Heart right ventricle (tissue), 16 donors: ENCODE results near the gene RNF215. TPM values are rescaled to one million over a fixed set of nuclear protein-coding genes. Genes with fewer than 3 reads are reported as not detected.

Experiments used
- ATAC-seq, 8 donors: fragments of 200-7000 bp; cut with Tn5 transposase; one replicate each; pipeline ENCODE4 v1.9.1; 2020; ENCODE audit warnings: mild to moderate bottlenecking in 8 of 8, moderate library complexity in 8 of 8, moderate number of reproducible peaks in 1 of 8
- DNase-seq, 2 donors: peaks; one replicate each; pipeline ENCODE4 v3.0.0-alpha.2; 2020
- H3K27ac ChIP-seq, 10 donors: fragments of 200-600 bp; sonication (generic) in 2 of 10; one replicate each; pipeline versions ENCODE4 v1.5.0 to v1.8.0; 2020 to 2022; ENCODE audit warnings: mild to moderate bottlenecking in 3 of 10
- H3K27me3 ChIP-seq, 7 donors: fragments of 200-600 bp; one replicate each; pipeline ENCODE4 v1.8.0; 2021 to 2022; ENCODE audit warnings: mild to moderate bottlenecking in 2 of 7
- H3K36me3 ChIP-seq, 9 donors: fragments of 200-600 bp; sonication (generic) in 1 of 9; one replicate each; pipeline versions ENCODE4 v1.5.0 to v1.8.0; 2020 to 2022; ENCODE audit warnings: mild to moderate bottlenecking in 2 of 9
- H3K4me1 ChIP-seq, 9 donors: fragments of 200-600 bp; sonication (generic) in 1 of 9; one replicate each; pipeline versions ENCODE4 v1.5.0 to v1.8.0; 2020 to 2022; ENCODE audit warnings: mild to moderate bottlenecking in 4 of 9
- H3K4me3 ChIP-seq, 10 donors: fragments of 200-600 bp; sonication (generic) in 2 of 10; one replicate each; pipeline versions ENCODE4 v1.5.0 to v1.8.0; 2020 to 2022; ENCODE audit warnings: mild to moderate bottlenecking in 7 of 10, moderate library complexity in 2 of 10
- H3K9me3 ChIP-seq, 11 donors: fragments of 200-600 bp in 10 of 11; sonication (generic) in 2 of 11; one replicate each; pipeline versions ENCODE4 v1.5.0 to v1.8.0; 2013 to 2022; ENCODE audit warnings: mild to moderate bottlenecking in 2 of 11, control low read depth in 1 of 11, moderate library complexity in 1 of 11
- WGBS, 2 donors: extraction: QIAGEN DNeasy Blood & Tissue Kit; methylation state at CpG; one replicate each; pipeline ENCODE4 v1.1.7; 2013; ENCODE audit warnings: inconsistent platforms in 1 of 2; 5-methylcytosine and 5-hydroxymethylcytosine counted together
- intact Hi-C, 10 donors: fragments of 100-400 bp; cut with DNase I; formaldehyde crosslinking; loops; one replicate each; pipeline versions ENCODE4 v1.11.1 to v1.14.2; 2022
- polyA plus RNA-seq, 2 donors: library from polyadenylated mRNA; stranded (reverse); fragments of 200-250 nt; gene quantifications; one replicate each; pipeline ENCODE4 v1.2.3, GENCODE V29; 2013
- total RNA-seq, 10 donors: library from RNA; stranded (reverse); fragmentation: NEBNext Ultra II Directional in 3 of 10; extraction: Animal tissue kit (Norgen Biotek cat#: 25700) in 3 of 10; gene quantifications; one replicate each; pipeline versions ENCODE4 v1.2.1 to v1.2.4, GENCODE V29; 2021 to 2023
- TF ChIP-seq, protein P1 (sequence below), 9 donors: fragments of 200-600 bp; sonication (generic) in 2 of 9; IDR thresholded peaks; one replicate each; pipeline versions ENCODE4 v1.5.0 to v1.8.0; 2021 to 2022; ENCODE audit warnings: antibody characterized with exemption in 9 of 9, mild to moderate bottlenecking in 5 of 9, moderate library complexity in 1 of 9
- donor health status: Arrhythmogenic right ventricular cardiomyopathy.
- donor health status: ischemic (EF 13 %, LVEDD 7.1; RV severe dilation, severe dysfunction).
- donor health status: healthy with polysubstance abuse.
- donor health status: DM: no; HTN: yes; CAD: no.
- donor health status: DM: no; HTN: no; CAD: no.
- donor health status: ischemic (EF 25% LVEDD 6.9; RV normal size, moderate dysfunction).
- donor health status: ischemic (EF 25% LVEDD 5.7; RV mildly dilated, moderate dysfunction).
- donor health status: healthy.
- donor health status: DM: yes; HTN: yes; CAD: no.
- donor health status: Ischemic cardiomyopathy.
- donor health status: ischemic (EF 35%, LVEDD 5.7; RV mildly dilated, moderate dysfunction).
- donor health status: nonischemic (EF 11% LVEDD 7.7; RV severe dilation, severe dysfunction).
- donor health status: DM: yes; HTN: yes; CAD: no.
- donor health status: PGD.
- donor health status: ischemic (EF 29% LVEDD 5.4; RV normal size, mild dysfunction).
- donor health status: nonischemic (EF 23%, LVEDD 6.1; RV moderate dilation, normal function).

Gene RNF215
- total and polyA plus RNA-seq, 12 donors: 3.4 to 10.5 (median 6.0) TPM

DNA sequence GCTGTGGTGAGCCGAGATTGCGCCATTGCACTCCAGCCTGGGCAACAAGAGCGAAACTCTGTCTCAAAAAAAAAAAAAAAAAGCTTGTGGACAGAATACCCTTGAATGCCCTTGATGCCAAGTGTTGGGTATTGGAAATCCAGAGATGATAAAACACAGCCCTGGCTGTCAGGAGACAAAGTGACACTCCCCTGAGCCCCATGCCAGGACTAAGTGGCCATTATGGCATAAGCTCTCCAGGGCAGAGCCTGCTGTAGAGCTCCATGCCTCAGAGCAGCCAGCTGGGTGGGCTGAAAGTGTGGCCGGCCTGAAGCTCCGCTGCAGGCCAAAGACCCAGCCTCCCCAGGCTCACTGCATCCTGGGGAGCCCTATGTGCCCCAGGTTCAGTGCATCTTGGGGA, 4.9 kb downstream of the RNF215 start:
- peak; percentile 29 to 38 for DNase-seq
- H3K27me3 ChIP-seq: no peaks in the 10 kb centered on the region
- no peaks in the 10 kb centered on the region for H3K9me3 ChIP-seq
- no peak overlapping the region for H3K4me3 ChIP-seq
- peaks cover 4 to 23% (median 12%) of the 10 kb centered on the region in 9 donors for H3K4me1 ChIP-seq
- H3K27ac ChIP-seq: peak overlapping the region in 5 of 10 donors; percentile 27 to 68 (median 36)
- 71 to 80% methylated on average over 5 of the region's 5 CpGs for WGBS, 2 donors
- peaks cover 0 to 55% (median 0%) of the 10 kb centered on the region in 9 donors for H3K36me3 ChIP-seq
- ATAC-seq: peak in 6 of 8 donors; percentile 28 to 82 (median 58)
- TF ChIP-seq, protein P1, sequence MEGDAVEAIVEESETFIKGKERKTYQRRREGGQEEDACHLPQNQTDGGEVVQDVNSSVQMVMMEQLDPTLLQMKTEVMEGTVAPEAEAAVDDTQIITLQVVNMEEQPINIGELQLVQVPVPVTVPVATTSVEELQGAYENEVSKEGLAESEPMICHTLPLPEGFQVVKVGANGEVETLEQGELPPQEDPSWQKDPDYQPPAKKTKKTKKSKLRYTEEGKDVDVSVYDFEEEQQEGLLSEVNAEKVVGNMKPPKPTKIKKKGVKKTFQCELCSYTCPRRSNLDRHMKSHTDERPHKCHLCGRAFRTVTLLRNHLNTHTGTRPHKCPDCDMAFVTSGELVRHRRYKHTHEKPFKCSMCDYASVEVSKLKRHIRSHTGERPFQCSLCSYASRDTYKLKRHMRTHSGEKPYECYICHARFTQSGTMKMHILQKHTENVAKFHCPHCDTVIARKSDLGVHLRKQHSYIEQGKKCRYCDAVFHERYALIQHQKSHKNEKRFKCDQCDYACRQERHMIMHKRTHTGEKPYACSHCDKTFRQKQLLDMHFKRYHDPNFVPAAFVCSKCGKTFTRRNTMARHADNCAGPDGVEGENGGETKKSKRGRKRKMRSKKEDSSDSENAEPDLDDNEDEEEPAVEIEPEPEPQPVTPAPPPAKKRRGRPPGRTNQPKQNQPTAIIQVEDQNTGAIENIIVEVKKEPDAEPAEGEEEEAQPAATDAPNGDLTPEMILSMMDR (IDR thresholded peaks at IDR 0.05): no peak
- intact Hi-C loops: loop anchor here in 3 of 10 donors (5.0 to 10.0 kb wide), 3 partner anchors 40 to 275 kb away; partner anchors contain the start of gene TBC1D10A (in 1 of the 3)

DNA sequence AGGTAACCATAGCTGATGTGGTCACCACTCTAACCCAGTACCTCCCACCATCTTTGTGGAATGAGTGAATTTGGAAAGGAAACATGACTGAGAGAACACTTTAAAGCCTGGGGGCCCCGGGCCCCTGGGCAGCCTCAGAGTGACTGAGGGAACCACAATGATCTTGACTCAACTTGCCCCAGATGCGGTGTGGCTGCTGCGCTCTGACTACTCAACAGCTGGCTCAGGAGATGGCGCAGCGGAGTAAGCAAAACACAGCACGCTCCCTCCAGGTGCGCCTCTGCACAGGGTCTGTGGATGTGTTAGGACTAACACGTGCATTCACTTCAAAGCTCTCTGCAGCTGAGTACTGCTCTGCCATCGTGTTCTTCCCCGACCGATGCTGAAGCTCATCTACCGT, 5.9 kb downstream of the RNF215 start:
- Histone ChIP-seq H3K4me3 (no peak overlapping the region), H3K36me3 (peaks cover 0 to 62% (median 0%) of the 10 kb centered on the region in 9 donors), H3K9me3 (no peaks in the 10 kb centered on the region), H3K27ac (peak overlapping the region in 1 of 10 donors; percentile 68), H3K4me1 (peaks cover 0 to 17% (median 7%) of the 10 kb centered on the region in 9 donors), H3K27me3 (no peaks in the 10 kb centered on the region)
- TF ChIP-seq, protein P1 (IDR thresholded peaks at IDR 0.05): no peak
- intact Hi-C loops: loop anchor here in 3 of 10 donors (5.0 to 10.0 kb wide), 3 partner anchors 39 to 274 kb away; partner anchors contain the start of gene TBC1D10A (in 1 of the 3)
- ATAC-seq: no peak
- DNase-seq: no peak
- 87 to 88% methylated on average over 12 of the region's 12 CpGs for WGBS, 2 donors

DNA sequence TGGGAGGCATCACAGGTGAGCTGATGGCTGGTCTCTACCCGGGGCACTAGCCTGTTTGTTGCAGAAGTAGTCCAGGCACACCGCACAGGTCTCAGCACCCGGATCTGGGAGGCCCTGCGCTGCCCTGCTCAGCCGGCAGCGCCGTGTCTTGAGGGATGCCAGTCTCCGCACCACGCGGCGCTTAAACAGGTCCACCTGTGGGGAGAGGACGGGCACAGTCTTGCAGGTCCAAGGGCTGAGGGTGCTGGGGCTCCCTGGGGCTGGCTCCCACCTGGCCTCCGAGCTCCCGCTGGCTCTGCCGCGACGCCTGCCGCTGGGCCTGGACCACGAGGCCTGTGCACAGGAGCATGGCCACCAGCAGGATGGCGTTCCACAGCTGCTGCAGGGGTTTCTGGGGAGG, 7.2 kb downstream of the RNF215 start:
- no peak for DNase-seq
- WGBS, 2 donors: 95 to 97% methylated on average over 20 of the region's 20 CpGs
- ATAC-seq: no peak
- Histone ChIP-seq H3K27ac (no peak overlapping the region), H3K4me3 (no peak overlapping the region), H3K9me3 (no peaks in the 10 kb centered on the region), H3K4me1 (peaks cover 0 to 17% (median 4%) of the 10 kb centered on the region in 9 donors), H3K27me3 (no peaks in the 10 kb centered on the region), H3K36me3 (peaks cover 0 to 62% (median 0%) of the 10 kb centered on the region in 9 donors)
- intact Hi-C loops: loop anchor here in 3 of 10 donors (5.0 to 10.0 kb wide), 3 partner anchors 38 to 273 kb away; partner anchors contain the start of gene TBC1D10A (in 1 of the 3)
- TF ChIP-seq, protein P1 (IDR thresholded peaks at IDR 0.05): no peak

DNA sequence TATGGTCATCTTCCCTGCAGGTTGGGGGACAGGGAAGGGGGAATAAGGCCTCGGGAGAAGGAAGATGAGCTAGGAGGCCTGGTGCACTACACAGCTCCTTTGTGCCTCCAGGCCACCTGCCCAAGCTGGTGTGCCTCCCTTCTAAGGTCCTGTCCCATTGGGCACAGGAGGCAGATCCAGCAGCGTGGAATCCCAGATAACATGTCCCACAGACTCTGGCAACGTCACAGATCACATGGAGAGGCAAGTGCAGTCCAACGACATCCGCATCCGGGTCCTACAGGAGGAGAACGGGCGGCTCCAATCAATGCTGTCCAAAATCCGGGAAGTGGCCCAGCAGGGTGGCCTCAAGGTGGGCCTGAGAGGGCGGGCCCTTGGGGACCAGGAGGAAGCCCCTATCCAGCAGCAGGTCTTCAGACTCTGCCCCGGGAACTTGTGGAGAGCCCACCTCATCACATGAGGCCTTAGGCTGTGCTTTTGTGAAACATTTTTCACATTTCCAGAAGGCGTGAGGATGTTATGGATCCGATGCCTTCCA, 11.8 kb downstream of the RNF215 start:
- DNase-seq: no peak
- WGBS, 2 donors: 81 to 82% methylated on average over 13 of the region's 13 CpGs
- no peaks in the 10 kb centered on the region for H3K9me3 ChIP-seq
- intact Hi-C loops: no loop called here
- peak overlapping the region in 3 of 10 donors; percentile 15 to 41 (median 35) for H3K27ac ChIP-seq
- H3K27me3 ChIP-seq: no peaks in the 10 kb centered on the region
- H3K36me3 ChIP-seq: peaks cover 0 to 27% (median 0%) of the 10 kb centered on the region in 9 donors
- TF ChIP-seq, protein P1 (IDR thresholded peaks at IDR 0.05): no peak
- H3K4me3 ChIP-seq: no peak overlapping the region
- ATAC-seq: peak in 3 of 8 donors; percentile 62 to 80 (median 62)
- H3K4me1 ChIP-seq: peaks cover 0 to 11% (median 0%) of the 10 kb centered on the region in 9 donors
